Astrocyte of the cerebellum (primary cell): ENCODE results near the gene GLUD2.
"Not testable (repeated sequence)": the region's sequence is repeated elsewhere in the genome, so short reads cannot be mapped to it uniquely, and the experiment has no call there.

Experiments
- DNase-seq: peaks from one replicate; pipeline ENCODE4 v3.0.0-alpha.2; 2011; ENCODE audit warnings: low read depth
- H3K4me3 ChIP-seq: 2 replicates; pipeline ENCODE4 v1.5.1; 2011; ENCODE audit warnings: mild to moderate bottlenecking, low read depth, low read length, moderate library complexity
- in situ Hi-C: cut with HindIII; loops from 2 replicates; pipeline ENCODE4 v1.10.0; 2017; ENCODE audit warnings: low sequenced_read_pairs
- TF ChIP-seq, protein P1 (sequence below): IDR thresholded peaks from 2 replicates; pipeline ENCODE4 v1.5.1; 2012; ENCODE audit warnings: low read length, low read depth, moderate library complexity, mild to moderate bottlenecking; ENCODE audit errors: missing control alignments

GLUD2 gene

DNA sequence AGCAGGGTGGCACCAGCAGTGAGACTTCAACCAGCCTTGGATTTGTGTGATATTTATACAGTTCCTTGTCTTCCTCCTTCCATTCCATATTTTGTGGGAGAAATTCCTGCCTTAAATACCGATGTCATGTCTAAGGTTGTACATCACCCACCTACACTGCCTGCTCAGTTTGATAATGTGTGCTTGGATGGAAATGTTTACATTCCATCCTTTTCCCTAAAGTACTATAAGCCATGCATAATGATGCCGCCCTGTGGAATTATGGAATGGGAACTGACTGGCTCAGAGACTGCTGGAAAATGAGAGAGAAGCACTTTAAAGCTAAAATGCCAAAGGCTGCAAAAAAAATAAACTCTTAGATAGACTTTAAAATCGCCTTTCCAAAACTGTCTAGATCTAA, 11.3 kb upstream of the GLUD2 start:
- no peak for DNase-seq
- in situ Hi-C loops, result no loop called here
- TF ChIP-seq, protein P1, sequence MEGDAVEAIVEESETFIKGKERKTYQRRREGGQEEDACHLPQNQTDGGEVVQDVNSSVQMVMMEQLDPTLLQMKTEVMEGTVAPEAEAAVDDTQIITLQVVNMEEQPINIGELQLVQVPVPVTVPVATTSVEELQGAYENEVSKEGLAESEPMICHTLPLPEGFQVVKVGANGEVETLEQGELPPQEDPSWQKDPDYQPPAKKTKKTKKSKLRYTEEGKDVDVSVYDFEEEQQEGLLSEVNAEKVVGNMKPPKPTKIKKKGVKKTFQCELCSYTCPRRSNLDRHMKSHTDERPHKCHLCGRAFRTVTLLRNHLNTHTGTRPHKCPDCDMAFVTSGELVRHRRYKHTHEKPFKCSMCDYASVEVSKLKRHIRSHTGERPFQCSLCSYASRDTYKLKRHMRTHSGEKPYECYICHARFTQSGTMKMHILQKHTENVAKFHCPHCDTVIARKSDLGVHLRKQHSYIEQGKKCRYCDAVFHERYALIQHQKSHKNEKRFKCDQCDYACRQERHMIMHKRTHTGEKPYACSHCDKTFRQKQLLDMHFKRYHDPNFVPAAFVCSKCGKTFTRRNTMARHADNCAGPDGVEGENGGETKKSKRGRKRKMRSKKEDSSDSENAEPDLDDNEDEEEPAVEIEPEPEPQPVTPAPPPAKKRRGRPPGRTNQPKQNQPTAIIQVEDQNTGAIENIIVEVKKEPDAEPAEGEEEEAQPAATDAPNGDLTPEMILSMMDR, result no peak
- H3K4me3 ChIP-seq, result no peak overlapping the region

GRCh38 chrX:121036951-121037350, 10.5 kb upstream of the GLUD2 start:
- TF ChIP-seq, protein P1, result no peak
- no peak overlapping the region for H3K4me3 ChIP-seq
- no peak for DNase-seq
- in situ Hi-C loops, result no loop called here

DNA sequence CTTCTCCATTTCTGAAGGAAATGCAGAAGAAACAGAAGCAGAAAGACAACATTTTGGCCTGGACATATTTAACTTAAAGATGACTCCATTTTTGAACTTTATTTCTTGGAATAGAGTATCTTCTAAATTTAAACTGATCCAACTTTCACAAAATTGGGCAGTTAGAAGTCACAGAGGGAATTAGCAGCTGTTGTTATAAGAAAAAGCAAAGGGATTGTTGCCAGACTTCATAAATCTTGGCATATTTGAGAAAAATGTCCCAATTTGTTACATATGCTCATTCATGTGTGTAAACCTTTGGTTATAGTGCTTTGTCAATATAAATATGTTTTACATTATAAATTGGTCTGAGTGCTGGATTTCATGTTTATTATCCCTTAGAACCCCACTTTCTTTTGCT, 3.4 kb downstream of the GLUD2 start:
- in situ Hi-C loops, result no loop called here
- no peak for DNase-seq
- H3K4me3 ChIP-seq, result no peak overlapping the region
- TF ChIP-seq, protein P1, result no peak

GRCh38 chrX:121052122-121052521, 4.7 kb downstream of the GLUD2 start:
- TF ChIP-seq, protein P1, result no peak
- no peak overlapping the region for H3K4me3 ChIP-seq
- in situ Hi-C loops, result no loop called here
- no peak for DNase-seq

GRCh38 chrX:121062289-121062688, 14.9 kb downstream of the GLUD2 start:
- no peak for DNase-seq

DNA sequence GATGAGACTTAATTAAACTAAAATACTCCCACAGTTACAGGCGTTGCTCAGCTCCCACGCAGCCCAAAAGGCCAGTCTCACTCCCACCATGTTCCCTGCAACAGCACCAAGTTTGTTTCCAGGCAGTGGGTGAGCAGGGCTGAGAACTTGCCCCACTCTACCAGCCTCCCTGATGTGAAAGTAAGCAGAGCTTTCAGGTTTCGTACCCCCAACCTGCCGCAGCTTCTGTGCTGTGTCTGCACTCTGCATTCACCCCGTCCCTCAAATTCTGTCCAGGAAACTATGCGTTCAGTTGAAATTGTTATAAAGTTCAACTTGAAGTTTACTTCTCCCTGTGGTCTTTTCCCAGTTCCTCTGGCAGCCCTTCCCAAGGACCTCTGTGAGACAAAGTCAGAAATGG, 17.2 kb downstream of the GLUD2 start:
- H3K4me3 ChIP-seq, result no peak overlapping the region
- TF ChIP-seq, protein P1, result no peak
- DNase-seq, result no peak
- in situ Hi-C loops, result no loop called here

More at GRCh38 chrX:121062289-121062688, 14.9 kb downstream of the GLUD2 start:
- TF ChIP-seq, protein P1, result no peak
- no peak overlapping the region for H3K4me3 ChIP-seq
- in situ Hi-C loops, result no loop called here

GRCh38 chrX:121084247-121084646, 36.8 kb downstream of the GLUD2 start:
- in situ Hi-C loops, H3K4me3 ChIP-seq, DNase-seq: not testable (repeated sequence)
